Esophagus muscularis mucosa (tissue), 4 donors: Measurements from ENCODE around the gene NFATC4.

Experiments used
- EP300 ChIP-seq: sonication (generic); formaldehyde crosslinking; IDR thresholded peaks from one replicate; pipeline ENCODE4 v1.6.1; 2017; ENCODE audit warnings: antibody characterized with exemption
- POLR2A ChIP-seq: fragments of 450-650 bp; IDR thresholded peaks from one replicate; pipeline ENCODE4 v1.6.1; 2017; ENCODE audit warnings: antibody characterized with exemption, moderate library complexity, mild to moderate bottlenecking, low read depth
- POLR2AphosphoS5 ChIP-seq, 2 donors: sonication (generic); formaldehyde crosslinking; IDR thresholded peaks; one replicate each; pipeline ENCODE4 v1.6.1; 2017; ENCODE audit warnings: antibody characterized with exemption in 2 of 2
- TF ChIP-seq, protein P1 (sequence below), 3 experiments: fragments of 200-600 bp in 2 of 3; fragments of 450-650 bp in 1 of 3; sonication (generic) in 2 of 3; IDR thresholded peaks; one replicate each; pipeline ENCODE4 v1.5.1; 2017 to 2019; ENCODE audit warnings: antibody characterized with exemption in 3 of 3, mild to moderate bottlenecking in 2 of 3, moderate library complexity in 1 of 3

DNA sequence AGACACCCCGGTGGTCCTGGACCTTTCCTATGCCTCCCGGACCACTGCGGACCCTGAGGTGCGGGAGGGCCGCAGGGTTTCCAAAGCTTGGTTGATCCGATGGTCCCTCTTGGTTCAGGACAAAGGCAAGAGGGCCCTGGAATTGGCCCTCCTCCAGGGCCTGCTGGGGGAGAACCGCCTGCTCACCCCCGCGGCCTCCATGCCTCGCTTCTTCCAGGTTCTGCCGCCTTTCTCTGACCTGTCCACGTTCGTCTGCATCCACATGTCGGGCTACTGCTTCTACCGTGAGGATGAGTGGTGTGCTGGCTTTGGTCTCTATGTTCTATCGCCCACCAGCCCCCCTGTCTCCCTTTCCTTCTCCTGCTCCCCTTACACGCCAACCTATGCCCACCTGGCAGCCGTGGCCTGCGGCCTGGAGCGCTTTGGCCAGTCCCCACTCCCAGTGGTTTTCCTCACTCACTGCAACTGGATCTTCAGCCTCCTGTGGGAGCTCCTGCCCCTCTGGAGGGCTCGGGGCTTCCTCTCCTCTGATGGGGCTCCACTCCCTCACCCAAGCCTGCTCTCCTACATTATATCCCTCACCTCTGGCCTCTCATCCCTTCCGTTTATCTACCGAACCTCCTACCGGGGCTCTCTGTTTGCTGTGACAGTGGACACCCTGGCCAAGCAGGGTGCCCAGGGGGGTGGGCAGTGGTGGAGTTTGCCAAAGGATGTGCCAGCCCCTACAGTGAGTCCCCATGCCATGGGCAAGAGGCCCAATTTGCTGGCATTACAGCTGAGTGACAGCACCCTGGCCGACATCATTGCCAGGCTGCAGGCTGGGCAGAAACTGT lies 47.7 kb downstream of the NFATC4 start:
- no peak for TF ChIP-seq EP300
- TF ChIP-seq, protein P1, sequence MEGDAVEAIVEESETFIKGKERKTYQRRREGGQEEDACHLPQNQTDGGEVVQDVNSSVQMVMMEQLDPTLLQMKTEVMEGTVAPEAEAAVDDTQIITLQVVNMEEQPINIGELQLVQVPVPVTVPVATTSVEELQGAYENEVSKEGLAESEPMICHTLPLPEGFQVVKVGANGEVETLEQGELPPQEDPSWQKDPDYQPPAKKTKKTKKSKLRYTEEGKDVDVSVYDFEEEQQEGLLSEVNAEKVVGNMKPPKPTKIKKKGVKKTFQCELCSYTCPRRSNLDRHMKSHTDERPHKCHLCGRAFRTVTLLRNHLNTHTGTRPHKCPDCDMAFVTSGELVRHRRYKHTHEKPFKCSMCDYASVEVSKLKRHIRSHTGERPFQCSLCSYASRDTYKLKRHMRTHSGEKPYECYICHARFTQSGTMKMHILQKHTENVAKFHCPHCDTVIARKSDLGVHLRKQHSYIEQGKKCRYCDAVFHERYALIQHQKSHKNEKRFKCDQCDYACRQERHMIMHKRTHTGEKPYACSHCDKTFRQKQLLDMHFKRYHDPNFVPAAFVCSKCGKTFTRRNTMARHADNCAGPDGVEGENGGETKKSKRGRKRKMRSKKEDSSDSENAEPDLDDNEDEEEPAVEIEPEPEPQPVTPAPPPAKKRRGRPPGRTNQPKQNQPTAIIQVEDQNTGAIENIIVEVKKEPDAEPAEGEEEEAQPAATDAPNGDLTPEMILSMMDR (IDR thresholded peaks at IDR 0.05) = no peak
- no peak for TF ChIP-seq POLR2A
- no peak for TF ChIP-seq POLR2AphosphoS5 (IDR thresholded peaks at IDR 0.05)
